Measurements from ENCODE around the gene HAUS7. TPM values are rescaled to one million over a fixed set of nuclear protein-coding genes. Genes with fewer than 3 reads are reported as not detected.

Gene HAUS7
- total RNA-seq, 2 donors from 2014 or later: 23.5 to 30.1 TPM

GRCh38 chrX:153421856-153422255 is 48.5 kb downstream of the HAUS7 start:
- no peak for DNase-seq (ENCODE audit: low spot score)
- intact Hi-C loops (cut with DNase I): no loop called here

DNA sequence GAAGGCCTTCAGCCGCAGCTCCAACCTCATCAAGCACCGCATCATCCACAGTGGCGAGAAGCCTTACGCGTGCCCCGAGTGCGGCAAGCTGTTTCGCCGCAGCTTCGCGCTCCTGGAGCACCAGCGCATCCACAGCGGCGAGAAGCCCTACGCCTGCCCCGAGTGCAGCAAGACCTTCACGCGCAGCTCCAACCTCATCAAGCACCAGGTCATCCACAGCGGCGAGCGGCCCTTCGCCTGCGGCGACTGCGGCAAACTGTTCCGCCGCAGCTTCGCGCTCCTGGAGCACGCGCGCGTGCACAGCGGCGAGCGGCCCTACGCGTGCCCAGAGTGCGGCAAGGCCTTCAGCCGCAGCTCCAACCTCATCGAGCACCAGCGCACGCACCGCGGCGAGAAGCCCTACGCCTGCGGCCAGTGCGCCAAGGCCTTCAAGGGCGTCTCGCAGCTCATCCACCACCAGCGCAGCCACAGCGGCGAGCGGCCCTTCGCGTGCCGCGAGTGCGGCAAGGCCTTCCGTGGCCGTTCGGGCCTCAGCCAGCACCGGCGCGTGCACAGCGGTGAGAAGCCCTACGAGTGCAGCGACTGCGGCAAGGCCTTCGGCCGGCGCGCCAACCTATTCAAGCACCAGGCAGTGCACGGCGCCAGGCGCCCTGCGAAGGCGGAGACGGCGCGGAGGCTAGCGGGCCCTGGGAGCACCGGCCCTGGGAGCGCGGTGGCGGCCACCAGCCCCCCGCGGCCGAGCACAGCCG is 49.4 kb downstream of the HAUS7 start:
- no peak for DNase-seq (ENCODE audit: low spot score)

DNA sequence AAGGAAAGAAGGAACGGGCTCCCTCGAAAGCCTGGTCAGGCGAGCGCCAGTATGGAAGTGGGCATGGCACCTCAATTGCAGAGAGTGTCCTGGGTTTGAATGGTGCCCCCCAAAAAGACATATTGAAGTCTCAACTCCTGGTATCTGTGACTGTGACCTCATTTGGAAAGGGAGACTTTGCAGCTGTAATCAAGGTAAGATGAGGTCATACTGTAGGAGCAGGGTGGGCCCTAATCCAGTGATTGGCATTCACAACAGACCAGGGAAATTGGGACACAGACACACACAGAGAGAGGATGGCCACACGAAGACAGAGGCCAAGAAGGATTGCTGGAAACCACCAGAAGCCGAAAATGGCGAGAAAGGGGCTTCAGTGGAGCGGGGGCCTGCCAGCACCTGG is 52.7 kb downstream of the HAUS7 start:
- intact Hi-C loops (cut with DNase I): no loop called here
- DNase-seq (ENCODE audit: low spot score): peak; percentile 4

More for the DNA sequence above, 49.4 kb downstream of the HAUS7 start:
- intact Hi-C loops (cut with DNase I): no loop called here

GRCh38 chrX:153416781-153417450 is 53.5 kb downstream of the HAUS7 start:
- DNase-seq (ENCODE audit: low spot score): peak; percentile 56

GRCh38 chrX:153414856-153415510 is 55.4 kb downstream of the HAUS7 start:
- intact Hi-C loops (cut with DNase I): no loop called here
- peak; percentile 66 for DNase-seq (ENCODE audit: low spot score)

More at GRCh38 chrX:153416781-153417450, 53.5 kb downstream of the HAUS7 start:
- intact Hi-C loops (cut with DNase I): no loop called here

DNA sequence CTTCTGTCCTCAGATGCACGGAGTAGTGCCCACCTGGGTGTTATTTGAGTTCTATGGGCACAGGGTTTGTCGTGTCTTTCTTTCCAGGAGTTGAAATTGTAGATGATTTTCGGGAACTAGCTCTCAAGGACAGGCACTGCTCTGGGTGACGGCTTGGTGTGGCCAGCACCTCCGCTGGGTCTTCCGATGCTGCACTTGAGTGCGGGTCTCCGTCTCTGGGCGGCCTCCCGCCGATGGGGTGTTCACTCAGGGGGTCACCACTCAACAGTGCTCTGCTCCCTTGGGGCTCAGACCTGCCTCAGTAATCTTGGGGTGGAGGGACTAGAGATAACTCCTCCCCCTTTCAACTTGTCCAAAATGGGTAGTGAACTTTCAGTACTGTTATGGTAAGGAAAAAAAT is 56.6 kb downstream of the HAUS7 start:
- intact Hi-C loops (cut with DNase I): no loop called here
- DNase-seq (ENCODE audit: low spot score): peak; percentile 62

- peak; percentile 77 for DNase-seq (ENCODE audit: low spot score)
- intact Hi-C loops (cut with DNase I): no loop called here
Measured at GRCh38 chrX:153412746-153413720, 57.3 kb downstream of the HAUS7 start.

GRCh38 chrX:153411988-153412574 is 58.3 kb downstream of the HAUS7 start:
- intact Hi-C loops (cut with DNase I): no loop called here
- DNase-seq (ENCODE audit: low spot score): peak; percentile 72

DNA sequence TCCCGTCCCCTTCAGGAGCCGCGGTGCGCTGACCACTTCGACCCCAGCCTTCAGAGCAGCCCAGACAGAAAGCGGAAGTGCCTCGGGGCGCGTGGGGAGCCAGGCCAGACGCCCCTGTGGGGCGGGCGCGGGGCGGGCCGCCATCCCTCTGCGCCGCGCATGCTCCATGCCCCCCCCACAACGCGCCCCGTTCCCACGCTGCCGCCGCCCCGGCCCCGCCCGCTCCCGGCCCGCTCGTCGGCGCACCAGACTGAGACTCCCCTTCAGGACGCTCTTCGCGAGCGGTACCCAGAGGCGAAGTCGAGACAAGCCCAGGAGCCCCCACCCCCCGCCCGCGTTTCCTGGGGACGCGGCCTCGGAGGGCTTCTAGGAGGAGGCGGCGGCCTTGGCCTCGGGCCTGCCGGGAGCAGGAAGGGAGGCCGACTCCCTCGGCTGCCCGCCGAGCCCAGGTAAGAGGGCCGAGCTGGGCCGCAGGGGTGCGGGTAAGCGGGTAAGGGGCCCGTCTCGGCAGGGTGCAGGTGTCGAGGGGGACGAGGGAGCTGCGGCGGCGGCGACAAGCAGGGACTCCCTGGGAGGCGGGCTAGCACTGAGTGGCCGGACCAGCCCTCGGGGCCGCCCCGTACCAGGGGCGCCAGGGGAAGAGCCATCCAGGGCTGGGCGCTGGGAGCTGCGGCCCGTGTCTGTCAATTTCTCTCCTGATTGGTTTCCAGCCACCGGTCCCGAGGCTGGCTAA is 59.0 kb downstream of the HAUS7 start, which contains the start of gene ZFP92:
Gene ZFP92, plus strand, starts transcription at position 218 of the 733 bp plus-strand sequence. CDS start 6,851 bp downstream, outside the sequence.
- intact Hi-C loops (cut with DNase I): no loop called here
- DNase-seq (ENCODE audit: low spot score): peak; percentile 80

GRCh38 chrX:153410888-153411254 is 59.5 kb downstream of the HAUS7 start:
- peak; percentile 36 for DNase-seq (ENCODE audit: low spot score)

GRCh38 chrX:153410373-153410772 is 60.0 kb downstream of the HAUS7 start:
- DNase-seq (ENCODE audit: low spot score): peak; percentile 67
- intact Hi-C loops (cut with DNase I): no loop called here

More at GRCh38 chrX:153410888-153411254, 59.5 kb downstream of the HAUS7 start:
- intact Hi-C loops (cut with DNase I): no loop called here

GRCh38 chrX:153409414-153410101 is 60.8 kb downstream of the HAUS7 start:
- peak; percentile 73 for DNase-seq (ENCODE audit: low spot score)
- intact Hi-C loops (cut with DNase I): no loop called here

DNA sequence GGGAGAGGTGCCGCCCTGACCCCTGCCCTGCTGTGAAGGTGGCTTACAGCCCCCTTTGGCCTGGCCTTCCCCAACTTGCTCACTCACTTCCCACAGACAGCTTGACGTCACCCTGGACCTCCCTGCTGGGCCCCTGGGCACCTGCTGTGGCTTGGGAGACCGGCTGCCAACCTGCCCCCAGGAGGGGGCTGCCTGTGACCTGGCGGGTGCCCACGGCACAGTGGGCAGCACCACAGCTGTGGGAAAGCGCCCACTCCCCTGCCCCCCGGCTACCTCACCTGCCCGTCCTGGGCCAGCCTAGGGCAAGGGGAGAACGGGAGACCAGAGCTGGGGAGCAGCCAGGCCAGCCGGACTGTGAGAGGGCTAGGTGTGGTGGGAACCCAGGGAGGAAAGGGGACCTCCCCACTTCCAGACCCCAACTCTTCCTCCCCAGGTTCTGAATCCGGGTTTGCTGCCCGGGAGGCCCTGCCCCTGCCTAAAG is 61.5 kb downstream of the HAUS7 start:
- DNase-seq (ENCODE audit: low spot score): peak; percentile 59
- intact Hi-C loops (cut with DNase I): no loop called here

DNA sequence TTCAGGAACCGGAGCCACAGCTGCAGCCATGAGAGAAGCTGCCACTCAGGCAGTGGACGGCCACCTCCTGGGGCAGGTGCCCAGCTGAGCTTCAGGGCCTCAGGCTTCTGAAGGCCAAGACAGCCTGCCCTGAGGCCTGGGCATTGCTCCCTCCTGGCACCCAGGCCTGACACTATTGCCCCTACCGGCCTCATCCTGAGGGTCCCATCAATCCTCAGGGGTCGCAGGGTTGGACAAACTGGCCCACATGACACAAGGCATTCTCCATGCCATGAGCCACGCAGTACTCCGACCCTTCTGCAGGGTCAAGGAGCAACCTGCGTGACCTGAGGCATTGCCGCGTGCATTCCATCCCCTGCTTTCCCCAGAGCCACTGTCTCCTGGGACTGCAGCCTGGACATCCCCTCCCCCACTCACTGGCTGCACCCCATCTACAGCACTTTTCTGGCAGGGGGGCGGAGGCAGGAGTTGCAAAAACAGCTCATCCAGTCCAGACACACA is 62.1 kb downstream of the HAUS7 start:
- peak; percentile 42 for DNase-seq (ENCODE audit: low spot score)
- intact Hi-C loops (cut with DNase I): no loop called here

- peak; percentile 28 for DNase-seq (ENCODE audit: low spot score)
- intact Hi-C loops (cut with DNase I): no loop called here
Measured at GRCh38 chrX:153407736-153408135, 62.6 kb downstream of the HAUS7 start.

DNA sequence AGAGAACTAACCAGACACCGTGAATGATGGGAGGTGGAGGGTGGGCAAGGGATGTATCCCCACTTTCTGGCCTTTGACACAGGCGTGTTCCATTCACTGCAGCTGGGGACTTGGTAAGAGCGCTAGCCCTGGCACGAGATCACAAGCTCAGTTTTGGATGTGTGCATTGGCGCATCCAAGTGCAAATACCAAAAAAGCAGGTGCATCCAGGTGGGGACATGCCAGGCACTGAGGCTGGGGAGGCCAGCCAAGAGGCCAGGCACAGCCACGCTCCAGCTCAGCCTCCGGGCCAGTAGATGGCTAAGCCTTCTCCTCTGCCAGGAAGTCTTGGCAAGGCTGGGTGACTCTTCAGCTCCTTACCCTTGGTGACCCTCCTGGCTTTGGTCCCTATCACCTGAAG is 63.5 kb downstream of the HAUS7 start:
- intact Hi-C loops (cut with DNase I): no loop called here
- peak; percentile 43 for DNase-seq (ENCODE audit: low spot score)

DNA sequence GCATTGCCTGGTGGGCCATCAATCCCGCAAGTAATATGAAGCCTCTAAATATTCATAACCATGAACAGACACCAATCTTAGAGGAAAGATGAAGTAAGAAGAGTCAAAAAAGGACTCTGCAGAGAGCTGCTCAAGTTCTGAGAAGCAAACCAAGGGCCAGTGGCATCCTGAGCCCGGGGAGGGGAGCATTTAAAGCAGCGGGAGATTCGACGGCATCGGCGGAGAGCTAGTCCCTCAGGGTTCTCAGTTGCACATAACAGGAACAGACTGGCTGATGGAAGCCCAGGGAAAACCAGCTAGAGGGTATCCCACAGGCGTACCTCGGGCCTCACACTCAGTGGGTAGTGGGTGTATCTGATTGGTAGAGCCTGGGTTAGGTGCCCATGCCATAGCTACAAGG is 64.4 kb downstream of the HAUS7 start:
- intact Hi-C loops (cut with DNase I): no loop called here
- peak; percentile 50 for DNase-seq (ENCODE audit: low spot score)
